HG03097 (cell line): ENCODE measurements around the gene DCHS1.

Source experiments
- ATAC-seq: cut with Tn5 transposase; IDR thresholded peaks from one replicate; pipeline ENCODE4 v1.9.1; 2021; ENCODE audit not compliant: unreplicated experiment, low FRiP score

Gene DCHS1

GRCh38 chr11:6613496-6613895 lies 42.1 kb downstream of the DCHS1 start:
- no peak for ATAC-seq

- peak; percentile 74 for ATAC-seq
These were observed 43.2 kb downstream of the DCHS1 start, which contains the start of gene TAF10 for GRCh38 chr11:6612213-6613041. Gene TAF10 (minus strand): TSS chr11:6612216. CDS start chr11:6612189, 27 bp downstream.

- ATAC-seq = peak; percentile 11
These were observed 43.7 kb downstream of the DCHS1 start for GRCh38 chr11:6611963-6612212.

- no peak for ATAC-seq
These were observed 44.3 kb downstream of the DCHS1 start for GRCh38 chr11:6611092-6611962.

GRCh38 chr11:6610591-6610990 lies 45.0 kb downstream of the DCHS1 start:
- no peak for ATAC-seq

GRCh38 chr11:6609502-6610015 lies 46.0 kb downstream of the DCHS1 start:
- ATAC-seq = no peak

- ATAC-seq = no peak
These were observed 46.7 kb downstream of the DCHS1 start for GRCh38 chr11:6608726-6609501.

- ATAC-seq = no peak
These were observed 47.6 kb downstream of the DCHS1 start for GRCh38 chr11:6608011-6608410.

GRCh38 chr11:6607190-6607795 lies 48.3 kb downstream of the DCHS1 start:
- no peak for ATAC-seq

- ATAC-seq = peak; percentile 48
These were observed 49.0 kb downstream of the DCHS1 start for GRCh38 chr11:6606471-6607189.

- ATAC-seq = no peak
These were observed 50.8 kb downstream of the DCHS1 start for GRCh38 chr11:6604790-6605189.

GRCh38 chr11:6604081-6604626 lies 51.5 kb downstream of the DCHS1 start:
- peak; percentile 27 for ATAC-seq

GRCh38 chr11:6603287-6604080 lies 52.1 kb downstream of the DCHS1 start, which contains the start of the genes ILK and RRP8:
Gene ILK (plus strand): TSS chr11:6603774. CDS start chr11:6604272, 498 bp downstream.
Gene RRP8 (minus strand): TSS chr11:6603616. CDS start chr11:6603502, 114 bp downstream.
- peak; percentile 60 for ATAC-seq

- no peak for ATAC-seq
These were observed 53.3 kb downstream of the DCHS1 start for GRCh38 chr11:6602096-6602940.

GRCh38 chr11:6601041-6601461 lies 54.6 kb downstream of the DCHS1 start:
- ATAC-seq = no peak

GRCh38 chr11:6599881-6600390 lies 55.7 kb downstream of the DCHS1 start:
- no peak for ATAC-seq

GRCh38 chr11:6599449-6599848 lies 56.2 kb downstream of the DCHS1 start:
- no peak for ATAC-seq
